Activated CD8-positive, alpha-beta T cell treated with anti-CD3 and anti-CD28 coated beads for 36 hours (primary cell): ENCODE data around the gene INPP5K. TPM values are rescaled to one million over a fixed set of nuclear protein-coding genes. Genes with fewer than 3 reads are reported as not detected.

Experiments
- ATAC-seq: fragments of 200-7000 bp; cut with Tn5 transposase; one replicate; pipeline ENCODE4 v1.10.0; 2021; ENCODE audit warnings: mild to moderate bottlenecking, moderate library complexity
- CTCF ChIA-PET: fragments of 350-600 bp; sonication (Branson Sonifier 250); formaldehyde crosslinking; loops from one replicate; lab custom pipeline; 2021; ENCODE audit warnings: antibody characterized with exemption; lab: Charles Lee
- POLR2A ChIA-PET: fragments of 350-600 bp; sonication (Branson Sonifier 250); formaldehyde crosslinking; loops from one replicate; lab custom pipeline; 2021; ENCODE audit warnings: antibody characterized with exemption; lab: Charles Lee
- DNase-seq: peaks from one replicate; pipeline ENCODE4 v3.0.0-alpha.2; 2020
- H3K27ac Mint-ChIP-seq: one replicate; pipeline ENCODE4 v1.8.0; 2021; ENCODE audit warnings: mild to moderate bottlenecking, mixed read lengths
- H3K27me3 Mint-ChIP-seq: one replicate; pipeline ENCODE4 v1.8.0; 2021; ENCODE audit warnings: mixed read lengths
- H3K36me3 Mint-ChIP-seq: one replicate; pipeline ENCODE4 v1.8.0; 2021; ENCODE audit warnings: low read depth, mixed read lengths
- H3K4me1 Mint-ChIP-seq: one replicate; pipeline ENCODE4 v1.8.0; 2021; ENCODE audit warnings: low read depth, mixed read lengths
- H3K4me3 Mint-ChIP-seq: one replicate; pipeline ENCODE4 v1.8.0; 2021; ENCODE audit warnings: mild to moderate bottlenecking, moderate library complexity, mixed read lengths
- H3K9me3 Mint-ChIP-seq: one replicate; pipeline ENCODE4 v1.8.0; 2021; ENCODE audit warnings: mixed read lengths
- CTCF ChIP-seq: fragments of 200-600 bp; IDR thresholded peaks from one replicate; pipeline ENCODE4 v1.8.0; 2022; ENCODE audit warnings: antibody characterized with exemption, mild to moderate bottlenecking
- intact Hi-C: fragments of 100-400 bp; cut with micrococcal nuclease; formaldehyde crosslinking; loops from one replicate; pipeline ENCODE4 v1.10.0; 2022
- total RNA-seq, 2 experiments: library from RNA; stranded (reverse); gene quantifications; one replicate each; pipeline ENCODE4 v1.2.3, GENCODE V29; 2021

INPP5K gene
- total RNA-seq, 2 experiments from 2014 or later = 16.5 to 16.7 TPM

- Mint-ChIP-seq H3K27ac (peak overlapping the region; percentile 69), H3K27me3 (no peaks in the 10 kb centered on the region), H3K36me3 (no peaks in the 10 kb centered on the region), H3K9me3 (no peaks in the 10 kb centered on the region), H3K4me1 (peaks cover 16% of the 10 kb centered on the region), H3K4me3 (peak overlapping the region; percentile 67)
- POLR2A ChIA-PET = no interaction called here
- ATAC-seq (peak; percentile 19), DNase-seq (peak; percentile 51)
- TF ChIP-seq CTCF = no peak
- CTCF ChIA-PET = interaction anchor here (1.0 to 1.3 kb wide), 4 partner anchors 32 to 145 kb away, joined by 3 to 6 read pairs (median 4); partner anchors contain the start of gene INPP5K
- intact Hi-C loops = no loop called here
Measured at GRCh38 chr17:1484676-1485422, 31.6 kb downstream of the INPP5K start.

GRCh38 chr17:1484060-1484535, 32.3 kb downstream of the INPP5K start:
- no peak overlapping the region for H3K27ac Mint-ChIP-seq
- DNase-seq (no peak), ATAC-seq (no peak)
- TF ChIP-seq CTCF = no peak
- ChIA-PET CTCF (interaction anchor here (1.3 kb wide), 3 partner anchors 33 to 146 kb away, joined by 3 to 6 read pairs (median 4); partner anchors contain the start of gene INPP5K), POLR2A (no interaction called here)
- no peak overlapping the region for H3K4me3 Mint-ChIP-seq
- no peaks in the 10 kb centered on the region for H3K27me3 Mint-ChIP-seq
- peaks cover 16% of the 10 kb centered on the region for H3K4me1 Mint-ChIP-seq
- intact Hi-C loops = no loop called here
- H3K9me3 Mint-ChIP-seq = no peaks in the 10 kb centered on the region
- H3K36me3 Mint-ChIP-seq = no peaks in the 10 kb centered on the region

GRCh38 chr17:1482680-1483079, 33.7 kb downstream of the INPP5K start:
- no peak for ATAC-seq
- no peak overlapping the region for H3K4me3 Mint-ChIP-seq

GRCh38 chr17:1481736-1482135, 34.7 kb downstream of the INPP5K start:
- H3K27me3 Mint-ChIP-seq = no peaks in the 10 kb centered on the region
- ChIA-PET POLR2A (no interaction called here), CTCF (interaction anchor here (1.2 kb wide), 1 partner anchor 35 kb away, joined by 3 read pairs; the partner anchor contains the start of gene INPP5K)
- no peak overlapping the region for H3K4me3 Mint-ChIP-seq
- intact Hi-C loops = no loop called here
- no peaks in the 10 kb centered on the region for H3K36me3 Mint-ChIP-seq
- H3K27ac Mint-ChIP-seq = no peak overlapping the region
- no peak for TF ChIP-seq CTCF
- peaks cover 5% of the 10 kb centered on the region for H3K4me1 Mint-ChIP-seq
- ATAC-seq (no peak), DNase-seq (no peak)
- no peaks in the 10 kb centered on the region for H3K9me3 Mint-ChIP-seq

More at GRCh38 chr17:1482680-1483079, 33.7 kb downstream of the INPP5K start:
- H3K27me3 Mint-ChIP-seq = no peaks in the 10 kb centered on the region
- H3K36me3 Mint-ChIP-seq = no peaks in the 10 kb centered on the region
- intact Hi-C loops = no loop called here
- ChIA-PET POLR2A (no interaction called here), CTCF (no interaction called here)
- H3K9me3 Mint-ChIP-seq = no peaks in the 10 kb centered on the region
- no peak overlapping the region for H3K27ac Mint-ChIP-seq
- DNase-seq = no peak
- no peak for TF ChIP-seq CTCF
- H3K4me1 Mint-ChIP-seq = peaks cover 11% of the 10 kb centered on the region
